GM21367 (cell line): ENCODE measurements around the gene KAZN.

Experiments used
- ATAC-seq: cut with Tn5 transposase; IDR thresholded peaks from one replicate; pipeline ENCODE4 v1.9.1; 2021; ENCODE audit not compliant: unreplicated experiment

KAZN gene

DNA sequence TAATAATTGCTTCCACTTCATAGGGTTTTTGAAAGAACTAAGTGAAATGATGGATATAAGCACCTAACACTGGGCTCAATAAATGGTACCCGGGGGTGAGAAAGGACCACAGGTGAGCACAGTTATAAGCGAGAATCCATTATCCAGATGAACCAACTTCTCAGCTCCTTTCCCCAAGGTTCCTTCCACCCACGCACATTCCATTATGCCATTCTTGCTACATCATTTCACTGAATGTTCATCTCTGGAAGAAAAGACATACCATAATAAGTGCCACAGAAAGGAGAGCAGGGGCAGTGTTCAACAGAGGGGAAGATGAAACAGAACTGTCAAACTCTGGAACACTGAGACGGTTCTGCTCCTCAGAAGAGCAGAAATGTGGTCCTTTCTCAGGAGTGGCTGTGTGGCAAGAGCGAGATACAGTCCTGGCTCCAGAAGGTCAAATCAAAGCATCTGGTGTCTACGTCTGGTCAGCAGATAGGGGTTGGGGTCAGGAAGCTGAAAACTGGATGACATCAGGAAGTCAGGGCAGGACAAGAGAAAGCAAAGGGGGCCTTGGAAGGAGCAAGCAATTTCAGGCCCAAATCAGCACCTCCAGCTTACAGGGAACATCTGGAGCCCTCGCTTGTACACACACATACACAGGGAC, 299.6 kb downstream of the KAZN start:
- ATAC-seq, result no peak

DNA sequence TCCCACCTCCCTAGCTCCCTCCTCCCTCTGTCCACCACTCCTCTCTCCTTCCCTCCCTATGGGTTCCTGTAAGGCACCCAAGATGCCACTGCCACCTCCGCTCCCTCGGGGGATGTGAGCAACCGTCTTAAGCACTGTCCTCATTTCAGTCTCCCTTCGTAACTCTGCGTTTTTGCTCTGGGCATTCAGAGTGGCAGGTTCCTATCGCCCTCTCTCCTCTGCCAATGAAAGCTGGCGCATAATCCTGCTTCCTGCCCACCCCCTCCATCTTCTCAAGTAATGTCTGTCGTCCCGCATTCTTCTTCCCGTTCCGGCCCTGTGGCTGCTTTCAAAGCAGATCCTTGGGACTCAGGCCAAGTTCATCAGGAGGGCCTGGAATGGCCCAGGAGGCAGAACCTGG, 301.2 kb downstream of the KAZN start:
- no peak for ATAC-seq

DNA sequence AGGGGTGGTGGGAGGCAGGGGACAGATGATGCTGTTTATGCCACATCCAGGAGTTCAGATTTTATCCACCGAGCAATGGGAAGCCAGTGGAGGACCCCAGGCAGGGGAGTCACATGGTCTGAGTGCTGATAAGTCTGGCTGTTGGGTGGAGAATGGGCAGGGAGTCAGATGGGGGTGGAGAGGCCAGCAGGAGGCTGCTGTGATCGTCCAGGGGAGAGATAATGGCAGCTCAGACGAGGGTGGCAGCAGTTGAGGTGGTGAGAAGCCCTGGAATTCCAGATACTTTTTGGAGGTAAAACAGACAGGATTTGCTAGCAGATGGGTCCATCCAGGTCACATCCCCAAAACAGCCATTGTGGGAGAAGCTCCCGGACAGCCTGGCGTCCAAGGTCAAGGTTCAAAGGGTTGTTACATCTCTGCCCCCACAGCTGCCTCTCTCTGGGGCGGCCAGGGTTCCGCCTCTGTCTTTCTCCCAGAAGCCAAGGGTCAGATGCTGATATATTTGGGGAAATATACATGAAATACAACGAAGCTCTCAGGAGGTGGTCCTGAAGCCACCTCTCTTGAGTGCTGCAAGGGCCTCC, 303.0 kb downstream of the KAZN start:
- no peak for ATAC-seq

DNA sequence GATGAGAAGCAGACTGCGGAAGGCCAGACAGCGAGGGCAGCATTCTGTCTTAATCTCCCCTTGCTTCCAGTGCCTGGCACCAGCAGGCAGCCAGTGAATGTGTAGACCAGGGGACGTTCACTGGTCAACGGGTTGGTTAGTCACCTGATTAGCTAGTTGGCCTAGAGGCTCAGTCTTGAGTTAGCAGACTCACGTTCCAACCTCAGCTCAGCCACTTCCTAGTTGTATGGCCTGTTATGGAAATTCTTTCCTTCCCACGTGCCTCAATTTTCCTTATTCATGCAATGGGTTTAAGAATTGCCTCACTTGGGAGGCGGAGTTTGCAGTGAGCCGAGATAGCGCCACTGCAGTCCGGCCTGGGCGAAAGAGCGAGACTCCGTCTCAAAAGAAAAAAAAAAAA, 305.4 kb downstream of the KAZN start:
- no peak for ATAC-seq

DNA sequence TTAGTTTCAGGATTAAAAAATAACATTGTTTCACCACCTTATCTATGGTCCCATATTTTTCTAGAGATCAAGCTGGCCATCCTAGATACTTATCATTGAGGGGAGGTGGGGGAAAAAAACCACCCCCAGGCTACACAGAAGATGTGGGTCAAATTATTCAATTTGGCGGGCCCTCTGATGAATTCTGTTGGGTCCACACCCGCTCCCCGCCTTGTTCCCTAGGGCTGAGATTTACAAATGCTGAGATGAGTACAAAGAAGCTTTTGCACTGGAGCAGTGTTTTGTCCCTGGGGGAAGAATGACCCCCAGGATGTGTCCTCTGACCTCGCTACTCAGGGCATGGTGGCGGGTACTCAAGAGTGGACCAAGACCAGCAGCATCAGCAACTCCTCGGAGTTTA, 308.2 kb downstream of the KAZN start:
- no peak for ATAC-seq

DNA sequence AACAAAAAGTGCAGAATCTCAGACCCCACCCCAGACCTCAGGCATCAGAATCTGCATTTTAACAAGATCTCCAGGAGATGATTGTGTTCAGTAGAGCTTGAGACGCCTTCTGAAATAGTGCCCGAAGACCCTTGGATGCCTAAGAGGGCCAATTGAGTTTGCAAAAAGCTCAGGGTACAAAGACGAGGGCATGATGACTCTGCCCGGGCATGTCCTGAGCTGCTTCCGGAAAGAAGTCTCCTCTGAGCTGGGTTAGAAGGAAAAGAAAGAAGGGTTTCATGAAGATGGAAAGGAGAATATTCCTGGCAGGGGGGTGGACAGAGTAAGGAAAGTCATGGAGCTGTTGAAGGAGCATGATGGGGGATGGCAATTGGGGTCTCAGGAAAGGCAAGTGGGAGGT, 308.9 kb downstream of the KAZN start:
- no peak for ATAC-seq

DNA sequence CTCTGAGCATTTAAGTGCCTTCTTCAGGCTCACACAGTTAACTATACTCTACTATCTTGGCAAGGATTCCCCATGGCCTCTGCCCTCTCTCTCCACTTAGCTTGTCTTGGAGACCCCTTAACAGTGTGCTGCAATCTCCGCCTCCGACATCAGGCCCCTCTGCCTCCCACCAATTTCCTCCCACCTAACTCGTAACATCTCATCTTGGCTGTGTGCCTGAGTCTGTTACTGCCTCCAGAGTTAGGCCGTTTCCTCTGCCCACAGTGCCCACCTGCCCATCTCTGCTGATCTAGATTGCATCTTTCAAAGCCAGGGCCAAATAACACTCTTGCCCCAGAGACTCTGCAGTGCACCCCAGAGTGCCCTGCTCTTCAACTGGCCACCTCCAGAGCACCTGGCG, 310.8 kb downstream of the KAZN start:
- ATAC-seq, result no peak

DNA sequence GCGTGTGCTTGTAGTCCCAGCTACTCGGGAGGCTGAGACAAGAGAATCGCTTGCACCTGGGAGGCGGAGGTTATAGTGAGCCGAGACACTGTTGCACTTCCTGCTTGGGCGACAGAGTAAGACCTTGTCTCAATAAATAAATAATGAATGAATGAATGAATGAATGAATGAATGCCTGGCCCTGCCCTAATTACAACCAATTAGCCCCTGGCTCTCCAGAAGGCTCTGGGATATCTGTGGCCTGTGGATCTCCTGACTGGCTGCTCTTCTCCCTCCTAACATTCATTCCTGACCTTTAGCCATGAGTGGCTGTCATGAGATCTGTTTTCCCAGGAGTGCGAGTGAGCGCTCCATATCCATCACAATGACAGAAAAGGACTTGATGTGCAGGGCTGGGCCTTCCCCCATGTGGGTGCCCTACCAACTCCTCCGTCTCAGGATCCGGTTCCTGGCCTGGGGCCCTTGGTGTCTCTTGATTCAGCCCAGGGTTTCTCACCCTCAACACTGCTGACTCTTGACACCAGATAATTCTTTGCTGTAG, 311.5 kb downstream of the KAZN start:
- no peak for ATAC-seq

DNA sequence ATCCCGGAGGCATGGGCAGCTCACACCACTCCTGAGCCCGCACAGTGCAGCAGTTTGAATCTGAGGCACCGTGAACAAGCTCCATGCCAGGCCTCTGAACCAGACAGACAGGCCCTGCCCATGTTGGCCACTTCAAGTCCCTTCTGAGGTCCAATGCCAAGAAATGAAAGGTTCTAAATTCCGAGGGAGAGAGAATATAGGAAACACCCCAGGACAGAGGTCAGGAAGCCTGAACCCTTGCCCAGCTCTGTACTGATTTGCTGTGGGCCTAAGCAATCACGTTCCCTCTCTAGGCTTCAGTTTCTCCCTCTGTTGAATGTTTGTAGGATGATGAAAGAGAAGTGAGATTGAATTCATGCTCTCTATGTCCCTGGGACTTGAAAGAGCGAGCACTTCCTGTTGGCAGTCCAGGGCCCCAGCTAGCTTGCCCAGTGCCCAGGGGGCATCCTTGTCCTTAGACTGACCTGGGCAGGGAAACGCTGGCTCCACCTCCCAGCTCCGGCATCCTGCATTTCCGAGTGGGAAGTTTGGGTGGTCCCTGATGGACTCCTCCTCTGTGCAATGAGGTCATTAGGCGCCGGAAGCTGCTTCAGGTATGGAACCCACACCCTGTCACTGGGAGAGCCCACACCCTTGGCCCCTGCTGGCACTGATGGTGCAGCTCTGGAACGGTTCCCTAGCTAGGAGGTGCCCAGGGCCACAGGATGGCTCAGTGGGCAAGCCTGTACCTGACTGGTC, 312.7 kb downstream of the KAZN start:
- no peak for ATAC-seq

DNA sequence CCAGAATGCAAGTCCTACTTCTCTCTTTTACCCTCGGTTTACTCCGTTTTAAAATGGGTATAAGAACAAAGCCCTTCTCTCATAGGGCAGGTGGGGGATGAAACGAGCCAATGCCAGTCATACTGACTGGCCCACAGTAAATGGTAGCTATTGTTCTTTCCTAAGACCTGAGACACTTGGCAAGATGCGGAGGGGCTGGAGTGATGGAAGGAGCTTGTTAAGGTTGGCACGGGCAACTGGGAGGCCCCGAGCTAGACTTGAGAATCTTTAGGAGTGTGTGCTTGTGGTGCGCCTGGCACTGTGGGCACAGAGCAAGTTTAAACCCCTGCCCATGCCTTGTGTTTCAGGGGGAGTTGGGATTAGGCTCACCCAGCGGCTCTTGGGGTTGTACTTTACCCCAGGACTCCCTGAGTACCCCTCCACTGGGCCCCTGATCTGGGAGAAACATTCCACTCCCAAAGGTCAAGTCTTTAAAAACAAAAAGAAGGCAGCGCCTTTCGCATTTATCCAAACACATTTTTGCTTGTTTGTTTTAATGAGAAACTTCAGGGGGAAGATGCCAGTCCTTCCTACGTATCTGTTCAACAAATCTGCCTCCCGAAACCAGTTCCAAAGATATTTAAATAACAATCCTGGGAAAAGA, 314.5 kb downstream of the KAZN start:
- ATAC-seq, result no peak

DNA sequence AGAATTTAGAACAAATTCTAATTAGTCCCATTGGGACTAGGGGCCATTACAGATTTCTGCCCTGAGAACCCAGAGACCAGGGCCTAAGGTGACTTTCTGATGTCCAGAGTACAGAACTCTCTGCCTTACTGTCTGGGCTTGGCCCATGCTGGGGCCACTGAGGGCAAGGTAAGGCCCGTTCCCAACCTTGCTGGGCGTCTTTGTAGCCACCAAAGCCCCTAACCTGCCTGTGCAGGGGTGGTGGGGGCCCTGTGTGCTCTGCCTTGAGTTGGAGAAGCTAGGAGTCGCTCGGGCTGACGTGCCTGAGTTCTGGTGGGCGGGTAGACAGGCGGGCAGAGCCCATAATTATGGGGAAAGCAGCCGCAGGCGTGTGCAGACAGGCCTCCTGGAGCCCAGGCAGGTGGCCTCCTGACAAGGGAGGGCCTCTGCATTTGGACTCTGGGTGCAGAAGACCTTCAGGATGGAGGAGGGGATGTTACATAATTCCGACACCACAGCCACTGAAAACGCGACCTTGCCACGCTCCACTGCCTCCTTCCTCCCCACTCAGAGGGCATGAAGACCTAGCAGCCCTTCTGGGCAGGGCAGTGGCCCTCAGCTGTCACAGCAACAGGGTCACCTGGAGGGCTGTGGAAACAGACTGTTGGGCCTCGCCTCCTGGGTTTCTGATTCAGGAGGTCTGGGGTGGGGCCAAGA, 315.1 kb downstream of the KAZN start:
- no peak for ATAC-seq

DNA sequence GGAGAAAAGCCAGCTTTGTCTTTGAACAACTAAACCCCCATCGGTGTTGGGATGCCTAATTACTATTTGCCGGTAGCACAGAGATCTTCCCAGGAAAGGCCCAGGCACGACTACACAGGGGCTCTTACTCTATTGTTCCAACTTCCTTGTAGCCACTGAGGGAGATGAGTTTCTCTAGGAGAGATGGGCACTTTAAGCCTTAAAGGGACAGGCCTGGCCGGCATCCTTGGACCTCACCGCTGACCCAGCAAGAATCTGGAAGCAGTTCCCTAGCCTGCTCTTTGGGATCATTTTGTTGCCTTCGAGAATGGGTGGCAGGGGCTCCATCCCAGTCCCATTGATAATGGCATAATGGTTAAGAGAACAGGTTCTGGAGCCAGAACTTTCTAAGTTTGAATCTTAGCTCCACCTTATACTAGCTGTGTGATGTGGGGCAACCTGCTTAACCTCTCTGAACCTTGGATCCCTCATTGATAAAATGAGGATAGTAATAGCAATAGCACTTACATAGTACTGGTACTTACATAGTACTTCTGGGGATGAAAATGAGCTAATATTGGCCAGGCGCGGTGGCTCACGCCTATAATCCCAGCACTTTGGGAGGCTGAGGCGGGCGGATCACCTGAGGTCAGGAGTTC, 316.0 kb downstream of the KAZN start:
- ATAC-seq, result no peak

DNA sequence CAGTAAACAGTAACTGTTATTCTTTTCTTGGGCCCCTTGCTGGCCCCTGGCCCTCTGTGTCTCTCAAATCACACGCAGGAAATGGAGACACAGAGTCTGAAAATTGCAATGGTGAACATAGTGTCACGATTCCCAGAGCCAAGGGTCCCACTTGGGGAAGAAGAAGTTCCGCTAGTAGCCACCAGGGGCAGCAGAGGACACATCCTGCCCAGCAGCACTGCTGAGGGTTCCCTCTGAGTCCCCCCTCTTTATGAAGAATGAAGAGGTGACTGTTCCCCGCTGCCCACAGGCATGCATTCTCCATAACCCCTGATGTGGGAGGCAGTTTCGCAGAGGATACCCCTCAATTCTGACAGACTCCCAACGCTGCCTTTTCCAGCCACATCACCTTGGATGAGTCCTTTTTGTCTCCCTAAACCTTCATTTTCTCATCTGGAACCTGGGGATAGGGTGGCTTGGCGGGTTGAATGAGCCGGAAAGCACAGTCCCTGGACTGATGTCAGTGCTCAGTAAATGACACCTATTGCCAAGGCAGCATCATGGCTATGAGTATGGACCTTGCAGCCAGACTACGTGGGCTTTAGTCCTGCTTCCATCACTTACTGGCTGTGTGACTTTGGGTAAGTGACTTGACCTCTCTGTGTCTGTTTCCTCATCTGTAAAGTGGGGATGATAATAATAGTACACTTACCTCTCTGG, 317.0 kb downstream of the KAZN start:
- ATAC-seq, result no peak

DNA sequence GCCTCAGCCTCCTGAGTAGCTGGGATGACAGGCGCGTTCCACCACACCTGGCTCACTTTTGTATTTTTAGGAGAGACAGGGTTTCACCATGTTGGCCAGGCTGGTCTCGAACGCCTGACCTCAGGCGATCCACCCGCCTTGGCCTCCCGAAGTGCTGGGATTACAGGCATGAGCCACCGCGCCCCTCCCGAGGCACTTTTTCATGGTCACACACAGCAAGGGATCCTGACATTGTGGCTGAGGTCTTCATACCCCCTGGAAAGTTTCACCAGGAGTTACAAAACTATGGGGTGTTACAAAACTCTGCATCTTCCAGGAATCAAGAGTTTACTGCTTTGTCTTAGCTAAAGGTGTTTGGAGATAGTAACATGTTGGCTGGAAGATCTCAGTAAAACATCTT, 320.8 kb downstream of the KAZN start:
- no peak for ATAC-seq

DNA sequence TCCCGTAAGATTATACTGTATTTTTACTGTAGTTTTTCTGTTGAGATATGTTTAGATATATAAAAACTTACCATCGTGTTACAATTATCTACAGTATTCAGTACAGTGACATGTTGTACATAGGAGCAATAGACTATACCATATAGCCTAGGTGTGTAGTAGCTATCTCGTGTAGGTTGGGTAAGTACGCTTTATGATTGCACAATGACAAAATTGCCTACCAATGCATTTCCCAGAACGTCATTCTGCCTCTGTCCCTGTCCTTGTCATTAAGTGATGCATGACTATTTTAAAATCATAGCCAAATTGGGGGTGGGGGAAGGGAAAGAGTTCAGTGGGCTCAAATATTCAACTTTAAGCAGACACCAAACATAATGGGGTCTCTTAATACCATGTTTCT, 321.3 kb downstream of the KAZN start:
- no peak for ATAC-seq

DNA sequence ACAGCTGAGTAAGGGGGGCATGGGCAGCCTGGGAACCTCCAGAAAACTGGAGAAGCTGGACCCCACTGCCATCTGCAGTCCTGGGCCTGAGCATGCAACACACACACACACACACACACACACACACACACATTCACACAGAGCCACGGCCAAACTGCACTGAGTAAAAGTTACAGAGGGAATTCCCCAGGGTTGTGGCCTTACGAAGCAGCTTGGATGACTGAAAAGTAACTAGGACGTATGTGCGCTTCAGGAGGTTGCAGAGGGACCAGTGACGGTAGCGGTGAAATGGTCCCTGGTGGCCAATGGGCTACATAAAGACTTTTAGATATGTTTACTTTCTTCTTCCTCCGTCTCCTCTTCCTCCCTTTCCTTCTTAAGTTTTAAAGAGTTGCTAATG, 322.6 kb downstream of the KAZN start:
- no peak for ATAC-seq

DNA sequence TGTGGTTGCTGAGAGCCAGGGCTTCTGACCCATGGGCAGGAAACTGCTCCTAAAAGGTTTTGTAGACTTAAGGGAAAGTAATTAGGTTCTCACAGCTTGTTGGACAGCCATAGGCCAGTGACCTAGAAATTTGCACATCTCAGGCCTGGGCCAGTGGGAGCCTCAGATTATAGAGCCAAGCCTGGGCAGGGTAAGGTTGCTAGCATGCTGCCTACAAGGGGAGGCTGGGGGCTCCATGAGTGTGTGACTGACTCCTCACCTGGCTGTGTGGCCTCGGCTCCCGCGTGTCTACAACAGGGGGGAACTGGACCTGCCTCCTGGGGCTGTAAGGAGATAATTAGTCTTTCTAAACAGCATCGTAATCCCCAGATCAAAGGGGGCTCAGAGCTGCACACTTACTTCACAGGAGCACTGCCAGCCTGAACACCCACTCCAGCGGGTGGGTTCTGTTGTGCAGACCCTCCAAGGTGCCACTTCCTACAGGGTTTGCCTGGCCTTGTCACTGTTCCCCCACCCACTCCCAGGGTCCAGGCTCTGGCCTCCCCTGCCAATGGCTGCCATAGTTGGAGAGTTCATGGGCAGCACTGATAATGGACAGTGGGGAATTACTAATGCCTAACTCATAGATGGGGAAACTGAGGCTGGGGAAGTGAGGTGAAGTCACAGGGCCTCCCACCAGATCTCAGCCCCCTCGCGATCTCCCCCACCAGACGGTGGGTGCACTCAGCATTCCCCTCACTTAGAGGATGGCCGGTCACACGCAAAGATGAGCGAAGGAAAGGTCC, 324.6 kb downstream of the KAZN start:
- no peak for ATAC-seq

DNA sequence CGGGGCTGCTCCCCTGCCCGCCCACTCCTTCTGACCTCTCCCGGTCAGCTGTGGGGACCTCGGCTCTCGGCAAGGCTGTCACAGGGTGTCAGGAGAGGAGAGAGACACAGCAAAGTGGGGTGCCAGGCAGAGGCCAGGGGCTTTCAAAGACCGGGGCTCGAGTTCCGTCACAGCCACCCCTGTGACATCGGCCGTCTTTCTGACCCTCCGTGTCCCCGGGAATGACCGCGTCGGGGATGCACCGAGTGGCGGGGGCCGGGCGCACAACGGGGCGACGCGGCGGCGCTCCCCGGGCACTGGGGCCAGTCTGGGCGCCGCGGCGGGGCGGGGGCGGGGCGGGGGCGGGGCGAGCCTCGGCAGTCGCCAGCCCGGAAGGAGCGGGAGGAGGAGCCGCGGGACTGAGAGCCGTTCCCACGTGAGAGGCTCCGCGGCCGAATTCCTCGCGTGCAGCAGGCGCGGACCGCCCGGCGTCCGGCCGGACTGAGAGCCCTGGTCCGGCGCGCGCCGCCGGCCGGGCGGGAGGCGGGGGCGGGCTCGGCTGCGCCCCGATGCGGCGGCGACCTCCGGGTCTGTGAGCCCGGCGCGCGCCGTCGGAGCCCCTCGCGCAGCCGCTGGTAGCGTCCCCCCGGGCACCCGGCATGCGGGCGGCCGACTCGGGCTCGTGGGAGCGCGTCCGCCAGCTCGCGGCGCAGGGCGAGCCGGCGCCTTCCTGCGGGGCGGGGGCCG, 325.4 kb downstream of the KAZN start:
- ATAC-seq, result no peak
